HG02763 (cell line): ENCODE results near the gene MROH2A.

Experiments used
- ATAC-seq: cut with Tn5 transposase; IDR thresholded peaks from one replicate; pipeline ENCODE4 v1.9.1; 2021; ENCODE audit warnings: mild to moderate bottlenecking, moderate library complexity; ENCODE audit not compliant: unreplicated experiment

MROH2A gene

DNA sequence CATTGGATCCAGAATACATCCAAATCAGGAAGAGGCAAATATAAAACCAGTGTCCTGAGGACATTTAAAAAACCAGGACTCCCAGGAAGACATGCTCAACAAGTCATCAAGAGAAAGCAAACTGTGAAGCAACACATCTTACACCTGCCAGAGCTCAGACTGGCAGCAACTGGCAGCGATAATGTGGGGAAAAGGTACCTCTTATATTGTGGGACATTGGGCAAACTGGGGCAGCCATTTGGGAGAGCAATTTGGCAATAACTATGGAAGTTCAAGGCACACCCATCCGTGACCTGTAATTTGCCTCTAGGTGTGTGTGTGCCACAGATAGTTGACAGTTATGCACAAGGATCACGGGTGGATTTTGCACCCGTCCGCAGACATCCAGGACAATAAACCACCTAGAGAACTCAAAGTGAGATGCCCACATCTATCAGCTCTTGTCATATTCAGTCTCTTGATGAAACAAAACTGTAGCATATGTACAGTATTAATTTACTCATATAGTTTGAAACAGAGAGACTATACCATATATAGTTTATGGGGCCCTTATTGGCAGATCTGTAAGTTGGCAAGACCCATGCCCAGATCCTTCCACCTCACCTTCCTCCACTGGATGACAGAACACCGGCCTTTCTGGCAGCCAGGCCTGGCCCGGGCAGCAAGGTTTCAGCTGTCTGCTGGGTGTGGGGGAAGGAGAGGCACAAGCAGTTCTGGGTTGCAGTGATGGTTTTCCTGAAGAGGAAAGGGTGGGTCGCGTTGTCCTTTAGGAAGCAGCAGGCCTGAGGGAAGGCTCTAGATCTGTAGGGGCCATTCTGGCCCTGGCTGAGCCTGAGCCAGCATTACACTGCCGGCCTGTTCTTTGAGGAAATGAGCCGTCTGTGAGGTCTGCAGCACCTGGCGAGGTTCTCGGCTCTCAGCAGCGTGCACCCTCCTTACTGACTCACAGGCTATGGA, 57.4 kb downstream of the MROH2A start:
- ATAC-seq = no peak

DNA sequence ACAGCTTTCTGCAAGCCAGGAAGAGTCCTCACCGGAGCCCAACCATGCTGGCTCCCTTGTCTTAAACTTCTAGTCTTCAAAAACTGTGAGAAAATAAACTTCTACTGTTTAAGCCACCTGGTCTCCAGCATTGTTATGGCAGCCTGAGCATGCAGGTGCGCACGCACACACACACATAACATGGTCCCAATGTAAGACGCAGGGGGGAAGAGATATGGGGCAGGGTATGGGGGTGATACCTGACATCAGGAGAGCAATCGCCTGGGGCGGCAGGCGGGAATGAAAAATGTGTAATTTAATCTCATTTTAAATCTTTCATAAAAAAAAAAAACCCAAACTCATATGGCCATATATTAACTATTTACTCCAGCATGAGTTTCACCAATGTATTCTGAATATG, 58.2 kb downstream of the MROH2A start:
- ATAC-seq = no peak

DNA sequence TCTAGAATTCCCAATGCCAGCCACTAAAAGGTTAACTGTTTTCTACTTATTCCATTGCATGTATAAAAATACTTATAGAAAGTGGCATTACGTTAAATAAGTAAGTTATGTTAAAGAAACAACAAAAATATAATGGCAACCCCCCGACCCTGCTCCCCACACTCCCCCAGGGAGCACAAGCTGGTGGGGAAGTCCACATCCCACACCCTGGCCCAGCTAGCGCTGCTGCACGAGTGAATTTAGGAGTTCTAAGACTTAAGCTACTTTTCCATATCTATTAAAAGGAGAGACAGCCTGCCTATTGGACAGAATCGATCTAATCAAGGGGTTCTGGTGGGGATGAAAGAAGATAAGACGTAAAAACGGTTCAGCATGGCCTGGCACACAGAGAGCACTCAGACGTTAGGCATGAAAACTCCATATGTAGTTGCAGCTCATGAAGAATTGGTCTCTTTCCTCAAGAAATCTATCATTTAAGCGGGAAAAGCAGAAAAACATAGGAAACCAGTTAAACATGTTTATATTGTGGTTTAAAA, 59.6 kb downstream of the MROH2A start:
- no peak for ATAC-seq

DNA sequence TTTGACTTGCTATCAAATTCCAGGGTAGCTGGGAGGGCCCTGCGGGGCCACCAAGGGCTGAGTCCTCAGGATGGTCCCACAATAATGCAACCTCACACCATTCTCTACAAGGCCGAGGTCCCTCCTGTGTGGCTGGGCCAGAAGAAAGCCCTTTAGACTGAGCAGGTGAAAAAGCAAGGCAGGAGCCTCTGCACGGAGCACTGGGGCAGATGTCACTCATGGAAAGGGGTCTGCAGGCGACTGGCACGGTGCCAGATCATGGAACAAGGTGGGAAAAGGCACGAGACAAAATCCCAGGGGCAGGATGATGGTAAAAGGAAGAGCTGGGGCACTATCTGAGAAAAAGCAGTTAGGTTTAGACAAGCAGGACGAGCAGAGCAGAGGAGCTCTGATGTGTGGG, 60.1 kb downstream of the MROH2A start:
- ATAC-seq = no peak

DNA sequence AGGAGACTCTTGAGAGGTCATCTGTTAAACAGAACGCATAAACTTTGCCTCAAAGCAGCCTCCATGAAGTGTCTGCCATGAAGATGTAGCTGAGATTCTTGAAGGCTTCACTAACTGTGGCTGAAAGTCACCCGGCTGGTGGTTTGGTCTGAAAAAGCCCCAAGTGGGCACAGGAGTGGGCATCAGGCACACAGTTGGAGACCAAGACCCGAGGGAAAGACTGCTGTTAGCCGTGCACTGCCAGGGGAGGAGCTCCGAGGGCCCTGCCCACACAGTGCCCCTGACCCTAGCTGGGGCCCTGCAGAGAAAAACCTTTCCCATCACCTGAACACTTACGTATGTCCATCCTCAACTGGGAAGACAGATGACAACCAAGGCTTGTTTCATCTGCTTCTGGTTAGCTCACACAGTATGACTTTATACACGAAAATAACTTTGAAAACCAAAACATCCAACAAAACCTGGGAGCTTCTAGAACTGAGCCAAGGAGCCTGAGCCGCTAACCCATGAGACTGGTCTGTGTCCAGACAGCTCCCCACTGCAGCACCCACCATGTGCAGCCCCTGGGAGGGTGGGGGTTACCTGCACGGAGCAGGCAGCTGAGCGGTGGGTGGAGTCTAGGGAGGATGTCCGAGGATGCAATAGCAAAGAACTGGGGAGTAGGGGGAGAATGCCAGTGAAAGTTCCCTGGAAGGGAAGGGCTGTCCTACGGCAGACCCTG, 60.8 kb downstream of the MROH2A start:
- no peak for ATAC-seq

DNA sequence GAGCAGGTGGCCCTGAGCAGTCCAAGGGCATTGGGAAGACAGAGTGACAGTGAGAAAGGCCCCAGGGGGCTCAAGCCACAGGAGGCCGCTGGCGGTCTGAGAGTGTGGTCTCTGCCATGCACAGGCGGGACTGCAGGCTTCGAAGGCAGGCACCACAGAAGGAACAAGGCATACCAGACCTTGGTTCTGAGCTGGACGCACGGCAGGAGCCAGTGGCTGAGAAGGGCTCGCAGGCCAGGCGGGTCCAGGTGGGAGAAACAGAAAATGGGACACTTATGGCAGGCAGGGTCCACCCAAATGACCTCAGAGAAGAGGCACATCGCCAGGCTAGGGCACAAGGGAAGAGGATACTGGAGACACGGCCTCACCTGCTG, 61.3 kb downstream of the MROH2A start:
- no peak for ATAC-seq

DNA sequence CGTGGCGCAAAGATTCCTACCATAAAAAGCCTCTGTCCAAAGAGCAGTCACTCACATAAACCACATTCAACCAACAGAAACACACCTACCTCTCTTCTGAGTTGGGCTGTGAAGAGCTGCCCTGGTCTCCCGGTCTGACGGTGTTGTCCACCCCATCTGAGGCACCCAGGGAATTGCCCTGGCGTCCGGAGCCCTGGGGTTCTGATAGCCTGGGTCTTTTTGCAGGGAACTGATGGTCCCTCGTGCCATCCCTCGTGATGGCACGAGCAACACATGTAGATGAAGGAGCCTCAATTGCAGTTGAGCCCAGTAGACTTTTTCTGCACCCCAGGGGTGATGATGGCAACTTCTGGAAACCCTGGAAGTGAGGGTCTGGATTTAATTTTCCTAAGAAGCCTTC, 62.4 kb downstream of the MROH2A start:
- ATAC-seq = no peak

DNA sequence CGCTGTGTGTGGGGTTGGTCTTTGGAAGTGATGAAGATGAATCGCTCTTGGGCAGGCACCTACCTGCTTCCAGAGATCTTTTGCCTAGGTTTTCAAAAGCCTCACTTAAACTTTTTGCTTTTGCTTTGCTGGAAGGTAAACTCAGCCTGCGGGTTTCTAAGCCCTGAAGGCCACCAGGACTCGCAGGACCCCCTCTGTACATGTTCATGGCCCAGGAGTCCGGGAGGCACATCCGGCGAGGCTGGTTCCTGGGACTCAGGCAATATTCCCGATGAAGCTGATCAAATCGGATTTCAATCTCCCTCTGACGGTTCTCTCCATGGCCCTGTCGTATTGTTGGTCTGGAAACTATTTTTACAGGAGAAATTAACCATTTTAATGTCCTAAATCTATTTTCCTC, 63.1 kb downstream of the MROH2A start:
- ATAC-seq = no peak

DNA sequence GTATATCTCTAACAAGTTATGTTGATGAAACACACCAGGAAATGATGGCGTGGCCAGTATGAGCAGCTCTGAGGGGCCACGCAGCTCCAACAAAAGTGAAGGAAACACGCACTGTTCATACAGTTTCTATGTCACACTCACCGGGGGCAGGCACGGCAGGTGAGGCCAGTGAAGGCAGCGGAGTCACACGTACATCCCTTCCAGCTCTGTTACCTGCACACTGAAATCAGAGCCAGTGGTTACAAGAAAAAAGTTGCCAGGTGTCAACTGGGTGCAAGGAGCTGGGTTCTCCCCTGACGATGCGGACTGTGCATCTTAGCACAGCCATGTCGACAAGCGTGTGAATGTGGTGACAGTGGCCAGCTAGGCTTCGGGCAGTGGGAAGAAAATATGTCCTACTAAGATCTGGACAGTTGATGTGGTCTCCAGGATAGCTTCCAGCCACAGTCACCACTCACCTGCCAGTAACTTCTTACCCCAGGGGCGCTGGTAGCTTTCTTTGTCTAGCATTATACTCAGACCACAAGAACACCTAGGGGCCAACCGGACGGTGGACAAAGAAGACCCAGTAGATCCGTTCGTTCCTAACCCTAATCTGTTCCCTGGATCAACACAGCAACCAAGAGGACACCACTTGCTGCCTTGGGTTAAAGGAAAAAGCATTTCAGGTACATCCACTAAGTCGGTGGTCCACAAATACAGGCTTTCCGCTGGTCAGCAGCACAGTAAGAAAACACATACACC, 66.1 kb downstream of the MROH2A start:
- no peak for ATAC-seq

DNA sequence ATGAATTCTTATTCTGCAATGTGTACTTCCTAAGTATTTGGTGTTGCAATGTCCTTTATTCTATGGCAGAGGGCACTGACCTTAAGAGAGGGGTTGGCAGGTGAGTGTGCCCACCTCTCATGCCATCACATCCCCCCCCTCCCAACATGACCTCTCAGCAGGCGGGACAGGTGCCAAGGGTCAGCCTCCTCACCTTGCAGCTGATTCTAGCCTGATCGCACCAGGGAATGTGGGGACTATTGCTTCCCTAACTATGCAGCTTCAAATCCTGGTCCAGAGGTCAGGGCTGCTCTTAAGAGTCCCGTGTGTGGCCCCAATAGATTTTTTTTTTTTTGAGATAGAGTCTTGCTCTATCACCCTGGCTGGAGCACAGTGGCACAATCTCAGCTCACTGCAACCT, 66.7 kb downstream of the MROH2A start:
- no peak for ATAC-seq

DNA sequence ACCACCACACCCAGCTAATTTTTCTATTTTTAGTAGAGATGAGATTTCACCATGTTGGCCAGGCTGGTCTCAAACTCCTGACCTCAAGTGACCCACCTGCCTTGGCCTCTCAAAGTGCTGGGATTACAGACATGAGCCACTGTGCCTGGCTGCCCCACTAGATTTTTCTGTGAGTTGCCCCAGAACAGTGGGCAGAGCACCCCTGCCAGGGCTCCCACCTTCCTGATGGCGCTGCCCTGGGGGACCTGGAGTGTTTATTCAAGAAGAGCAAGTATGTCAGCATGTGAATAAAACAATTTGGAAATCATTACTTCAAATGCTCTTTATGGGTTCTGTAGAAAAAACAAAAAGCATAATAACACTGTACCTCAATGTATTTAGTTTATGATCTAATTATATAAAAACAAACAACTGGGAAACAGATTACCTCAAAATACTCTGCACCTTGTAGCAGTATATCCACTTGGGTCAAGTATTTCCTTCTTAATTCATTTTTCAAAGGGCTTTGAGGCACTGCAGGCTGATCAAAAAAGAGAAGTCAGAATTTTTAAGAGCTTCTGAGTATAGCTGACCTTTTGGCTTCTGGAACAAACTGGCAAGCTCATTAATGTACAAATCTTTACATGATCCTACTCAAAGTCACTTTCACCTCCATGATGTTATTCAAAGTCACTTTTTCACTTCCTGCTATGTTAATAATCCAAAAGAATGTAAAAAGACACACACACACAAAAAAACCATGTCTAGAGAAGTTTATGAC, 67.4 kb downstream of the MROH2A start:
- no peak for ATAC-seq

DNA sequence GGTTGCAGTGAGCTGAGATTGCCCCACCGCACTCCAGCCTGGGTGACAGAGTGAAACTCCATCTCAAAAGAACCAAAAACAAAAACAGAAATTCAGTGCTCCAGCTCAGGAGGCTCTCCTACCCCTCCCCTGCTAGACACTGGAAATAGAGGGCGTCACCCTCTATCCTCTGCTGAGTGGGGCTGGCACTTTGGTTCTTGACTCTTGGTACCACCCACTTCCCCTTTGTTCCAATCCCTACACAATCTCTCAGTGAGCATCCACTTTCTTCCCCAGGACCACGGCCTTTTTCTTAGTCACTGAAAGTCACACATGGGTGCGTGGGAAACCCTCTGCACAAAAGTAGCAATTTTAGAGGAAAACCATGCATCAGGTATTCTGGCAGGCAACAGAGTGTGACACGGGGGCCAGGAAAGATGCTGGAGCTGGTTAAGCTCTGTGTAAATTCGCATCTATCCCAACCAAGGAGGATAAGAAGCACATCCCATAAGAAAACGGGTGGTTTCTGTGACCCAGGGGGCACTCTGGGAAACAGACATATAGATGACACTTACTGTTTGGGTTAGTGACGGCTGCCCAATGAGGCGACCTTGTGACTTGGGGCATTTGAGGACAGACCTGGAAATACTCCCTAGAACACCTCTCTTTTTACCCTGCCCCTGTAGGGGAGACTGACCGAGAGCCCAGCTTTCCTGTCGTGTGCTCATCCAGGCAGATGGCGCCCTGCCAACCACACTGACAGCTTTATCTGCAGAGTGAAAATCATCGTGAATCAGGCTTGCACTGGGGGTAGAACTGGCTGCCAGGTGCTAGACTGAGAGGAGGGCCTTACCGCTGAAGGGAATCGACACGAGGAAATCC, 68.5 kb downstream of the MROH2A start:
- ATAC-seq = no peak

DNA sequence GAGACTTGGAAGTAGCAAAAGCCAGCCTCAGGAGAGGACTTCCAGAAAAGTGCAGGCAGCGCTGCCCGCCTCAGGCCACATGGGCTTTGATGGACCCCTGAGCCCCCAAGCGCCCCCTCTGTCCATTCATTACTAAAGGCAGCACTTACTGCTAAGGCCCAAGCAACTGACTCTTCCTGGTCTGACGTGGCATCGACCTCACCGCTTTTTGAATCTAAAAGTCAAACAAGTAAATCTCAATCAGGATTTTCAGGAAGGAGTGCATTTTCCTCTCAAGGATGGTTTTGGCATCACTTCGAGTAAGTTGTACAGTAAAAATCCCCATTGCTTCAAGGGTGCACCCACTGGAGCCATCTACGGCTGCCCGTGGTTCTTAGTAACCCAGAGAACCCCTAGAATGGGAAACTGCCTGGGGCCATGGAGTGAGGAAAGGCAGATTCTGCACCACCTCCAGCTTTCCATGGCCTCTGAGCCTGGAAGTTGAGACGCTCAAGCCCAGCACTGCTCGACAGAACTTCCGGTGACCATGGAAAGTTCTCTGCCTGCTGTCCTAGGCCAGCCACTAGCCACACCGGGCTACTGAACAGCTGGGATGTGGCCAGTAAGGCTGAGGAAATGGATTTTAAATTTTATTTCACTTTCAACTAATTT, 69.2 kb downstream of the MROH2A start:
- ATAC-seq = no peak

DNA sequence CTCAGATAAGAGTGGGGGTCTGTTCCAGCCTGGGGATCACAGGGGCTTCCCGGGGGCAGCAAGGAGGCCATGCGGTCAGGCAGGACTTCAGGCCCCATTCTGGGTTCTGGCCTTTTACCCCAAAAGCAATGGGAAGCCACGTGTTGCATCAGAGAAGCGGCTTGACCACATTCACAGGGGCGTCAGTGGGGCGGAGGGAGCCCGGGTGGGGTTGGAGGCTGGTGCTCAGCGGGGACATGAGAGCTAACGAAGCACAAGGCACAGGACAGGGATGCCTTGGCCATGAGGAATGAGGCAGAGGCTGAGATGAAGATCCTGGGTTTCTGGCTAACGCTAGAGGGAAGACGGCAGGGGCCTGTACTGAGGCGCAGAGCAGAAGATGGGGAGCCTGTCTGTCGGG, 70.1 kb downstream of the MROH2A start:
- no peak for ATAC-seq

DNA sequence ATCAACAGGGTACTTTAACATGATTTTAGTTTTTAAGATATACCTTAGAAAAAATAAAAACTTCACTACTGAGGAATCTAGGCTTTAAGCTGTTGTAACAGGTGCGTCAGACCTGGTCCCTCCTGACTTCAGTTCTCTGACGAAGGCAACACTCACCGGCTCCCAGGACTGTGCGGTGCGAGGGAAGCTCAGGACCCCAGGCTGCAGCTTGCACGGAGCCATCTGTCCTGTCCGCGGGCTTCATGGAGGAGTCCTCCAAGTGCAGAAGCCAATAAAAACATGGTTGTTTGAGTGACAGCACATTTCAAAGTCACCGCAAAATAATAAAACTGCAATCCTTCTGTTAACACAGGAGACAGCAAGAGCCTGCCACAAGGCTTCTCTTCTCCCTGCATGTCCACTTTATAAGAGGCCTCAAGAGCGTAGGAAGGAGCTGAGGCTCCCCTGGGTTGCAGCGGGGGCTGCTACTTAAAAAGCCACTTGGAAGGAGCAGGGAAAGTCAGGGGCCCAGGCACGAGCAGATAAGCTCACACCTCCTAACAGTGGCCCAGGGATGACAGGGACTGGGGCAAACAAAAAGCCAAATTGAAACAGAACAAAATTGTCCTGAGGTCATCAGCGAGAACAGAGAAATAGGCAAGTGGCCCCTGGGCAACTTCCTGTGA, 71.6 kb downstream of the MROH2A start:
- ATAC-seq = no peak

DNA sequence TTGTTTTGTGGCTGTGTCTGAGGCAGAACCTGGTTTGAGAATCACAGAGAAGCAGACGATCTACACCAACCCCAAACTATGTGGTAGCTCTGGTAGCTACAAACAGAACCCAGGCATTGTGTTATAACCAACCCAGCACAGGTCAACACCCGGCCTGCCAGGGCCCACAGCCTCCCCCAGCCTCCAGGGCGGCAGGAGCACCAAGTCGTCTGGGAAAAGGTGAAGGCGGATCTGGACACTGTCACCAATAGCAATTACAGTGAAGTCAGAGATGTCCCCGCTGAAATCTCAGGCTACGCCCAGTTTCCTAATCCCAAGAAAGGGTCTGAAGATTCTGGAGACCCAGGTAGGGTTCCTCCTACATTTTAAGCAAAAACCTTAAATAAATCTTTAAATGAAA, 72.6 kb downstream of the MROH2A start:
- no peak for ATAC-seq

DNA sequence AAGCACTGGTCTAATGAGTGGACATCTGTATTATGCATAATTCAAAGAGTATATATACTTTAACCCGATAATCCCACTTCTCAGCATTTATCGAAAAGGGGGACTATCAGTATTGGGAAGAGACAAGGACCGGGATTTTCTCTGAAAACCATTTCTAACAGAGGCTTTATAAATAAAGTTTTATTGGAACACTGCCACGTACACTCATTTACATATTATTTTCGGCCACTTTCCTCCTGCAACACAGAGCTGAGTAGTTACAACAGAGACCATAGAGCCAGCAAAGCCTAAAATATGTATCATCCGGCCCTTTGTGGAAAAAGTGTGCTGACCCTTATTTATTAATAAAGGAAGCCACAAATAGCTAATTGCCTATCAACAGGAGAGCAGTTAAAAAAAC, 73.0 kb downstream of the MROH2A start:
- ATAC-seq = no peak

DNA sequence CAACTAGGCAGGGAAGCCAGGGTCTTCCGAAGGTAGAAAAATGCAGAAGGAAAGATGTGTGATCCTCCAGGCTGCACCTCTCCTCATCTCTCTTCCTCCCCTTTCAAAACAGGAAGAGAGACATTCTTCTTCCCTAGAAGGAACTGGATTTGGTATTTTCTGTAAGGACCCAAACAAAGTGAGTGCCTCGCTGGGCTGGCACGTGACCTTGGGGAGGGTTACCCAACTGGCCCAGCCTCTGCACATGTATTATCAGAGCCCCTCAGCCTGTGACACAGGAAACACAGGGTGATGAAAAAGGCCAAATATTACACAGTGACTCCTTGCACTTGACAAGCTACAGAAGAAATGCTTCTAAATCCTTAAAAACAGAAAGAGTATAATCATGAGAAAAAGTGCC, 73.9 kb downstream of the MROH2A start:
- no peak for ATAC-seq

DNA sequence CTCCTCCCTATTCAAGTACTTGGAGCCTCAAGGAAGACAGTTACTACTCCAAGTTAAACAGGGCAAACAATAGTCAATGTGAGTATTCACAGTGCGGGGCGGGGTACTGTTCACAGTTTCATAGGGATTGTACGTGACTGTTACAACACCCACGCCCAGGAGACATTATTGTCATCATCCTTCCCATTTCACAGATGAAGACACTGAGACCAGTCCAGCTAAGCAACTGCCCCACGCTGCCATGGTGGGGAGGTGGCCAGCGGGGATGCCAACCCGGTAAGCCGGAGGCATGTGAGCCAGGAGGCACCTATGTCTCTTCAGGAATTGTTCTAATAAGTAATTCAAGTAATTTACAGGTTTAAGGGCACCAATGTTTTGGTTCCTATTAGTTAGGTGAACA, 75.2 kb downstream of the MROH2A start:
- no peak for ATAC-seq
